CD14-positive monocyte (primary cell): ENCODE measurements around the gene ZFYVE28. TPM values are rescaled to one million over a fixed set of nuclear protein-coding genes. Genes with fewer than 3 reads are reported as not detected.

ENCODE experiments used
- DNase-seq, 3 donors: peaks; one replicate each; pipeline ENCODE4 v3.0.0-alpha.2; 2011 to 2022
- H2AFZ ChIP-seq: 2 replicates; pipeline ENCODE4 v1.6.0; 2012; ENCODE audit warnings: mild to moderate bottlenecking, low read depth, low read length, inconsistent platforms; ENCODE audit not compliant: insufficient read depth, poor library complexity, severe bottlenecking
- H3K27ac ChIP-seq, 2 donors: 1 replicate in 1 of 2; 2 replicates in 1 of 2; pipeline ENCODE4 v1.5.1; 2012 to 2013; ENCODE audit warnings: low read length in 2 of 2, control low read depth in 1 of 2, inconsistent platforms in 1 of 2, low read depth in 1 of 2, mild to moderate bottlenecking in 1 of 2
- H3K27me3 ChIP-seq, 2 donors: one replicate each; pipeline versions ENCODE4 v1.6.0 to v1.6.1; 2011 to 2013; ENCODE audit warnings: low read length in 2 of 2; ENCODE audit not compliant: control insufficient read depth in 2 of 2, insufficient read depth in 2 of 2
- H3K36me3 ChIP-seq, 2 donors: replicated peaks in 1 of 2; 1 replicate in 1 of 2; 2 replicates in 1 of 2; pipeline versions ENCODE4 v1.5.1 to v1.6.1; 2012 to 2013; ENCODE audit warnings: low read length in 2 of 2, control low read depth in 1 of 2, inconsistent platforms in 1 of 2, mild to moderate bottlenecking in 1 of 2; ENCODE audit not compliant: insufficient read depth in 2 of 2, control insufficient read depth in 1 of 2
- H3K4me1 ChIP-seq, 2 donors: 1 replicate in 1 of 2; 2 replicates in 1 of 2; pipeline versions ENCODE4 v1.5.1 to v1.6.1; 2012 to 2013; ENCODE audit warnings: low read length in 2 of 2, control low read depth in 1 of 2, inconsistent platforms in 1 of 2, mild to moderate bottlenecking in 1 of 2, moderate library complexity in 1 of 2; ENCODE audit not compliant: insufficient read depth in 2 of 2, control insufficient read depth in 1 of 2
- H3K4me2 ChIP-seq: replicated peaks from 2 replicates; pipeline ENCODE3; 2012; ENCODE audit warnings: low read length, moderate library complexity, mild to moderate bottlenecking; ENCODE audit not compliant: poor library complexity, severe bottlenecking; ENCODE audit errors: extremely low read depth
- H3K4me3 ChIP-seq, 3 experiments: fragments of 200-600 bp in 1 of 3; sonication (generic) in 1 of 3; replicated peaks in 1 of 3; 1 replicate in 2 of 3; 2 replicates in 1 of 3; pipeline ENCODE4 v1.5.1; 2011 to 2013; ENCODE audit warnings: low read length in 3 of 3, mild to moderate bottlenecking in 3 of 3, control low read depth in 2 of 3, low read depth in 2 of 3, inconsistent platforms in 1 of 3, moderate library complexity in 1 of 3
- H3K79me2 ChIP-seq: 2 replicates; pipeline ENCODE4 v1.6.0; 2012; ENCODE audit warnings: mild to moderate bottlenecking, control low read depth, inconsistent platforms, low read length, moderate library complexity; ENCODE audit not compliant: insufficient read depth
- H3K9ac ChIP-seq: 2 replicates; pipeline ENCODE4 v1.6.0; 2017; ENCODE audit warnings: low read length, mild to moderate bottlenecking; ENCODE audit not compliant: insufficient read depth, poor library complexity, severe bottlenecking
- H3K9me3 ChIP-seq, 2 donors: replicated peaks in 1 of 2; 1 replicate in 1 of 2; 2 replicates in 1 of 2; pipeline versions ENCODE4 v1.5.1 to v1.6.1; 2012 to 2013; ENCODE audit warnings: low read length in 2 of 2, control low read depth in 1 of 2; ENCODE audit not compliant: control insufficient read depth in 1 of 2, insufficient read depth in 1 of 2
- H4K20me1 ChIP-seq: 2 replicates; pipeline ENCODE4 v1.6.0; 2012; ENCODE audit warnings: mild to moderate bottlenecking, low read length, control low read depth, moderate library complexity; ENCODE audit not compliant: insufficient read depth
- H3K27ac Mint-ChIP-seq, 7 donors: one replicate each; pipeline ENCODE4 v1.8.0; 2020; ENCODE audit warnings: mild to moderate bottlenecking in 7 of 7, mixed read lengths in 7 of 7, moderate library complexity in 6 of 7, inconsistent platforms in 2 of 7
- H3K27me3 Mint-ChIP-seq, 3 donors: one replicate each; pipeline ENCODE4 v1.8.0; 2021 to 2022; ENCODE audit warnings: low read depth in 3 of 3, mild to moderate bottlenecking in 3 of 3, mixed read lengths in 3 of 3, moderate library complexity in 3 of 3, inconsistent platforms in 1 of 3
- H3K36me3 Mint-ChIP-seq, 2 donors: one replicate each; pipeline ENCODE4 v1.8.0; 2020; ENCODE audit warnings: mixed read lengths in 2 of 2, inconsistent platforms in 1 of 2, mild to moderate bottlenecking in 1 of 2
- H3K4me1 Mint-ChIP-seq: one replicate; pipeline ENCODE4 v1.8.0; 2020; ENCODE audit warnings: mild to moderate bottlenecking, mixed read lengths
- H3K4me3 Mint-ChIP-seq, 2 donors: one replicate each; pipeline ENCODE4 v1.8.0; 2020; ENCODE audit warnings: mild to moderate bottlenecking in 2 of 2, mixed read lengths in 2 of 2, moderate library complexity in 1 of 2
- H3K9me3 Mint-ChIP-seq, 7 donors: one replicate each; pipeline ENCODE4 v1.8.0; 2020 to 2022; ENCODE audit warnings: mixed read lengths in 7 of 7, mild to moderate bottlenecking in 6 of 7, moderate library complexity in 6 of 7, inconsistent platforms in 2 of 7
- CTCF ChIP-seq: fragments of 200-600 bp; IDR thresholded peaks from one replicate; pipeline ENCODE4 v1.8.0; 2022; ENCODE audit warnings: antibody characterized with exemption, mild to moderate bottlenecking
- WGBS: methylation state at CpG from one replicate; pipeline ENCODE4 v1.1.5; 2013; ENCODE audit warnings: missing lambda C conversion rate; ENCODE audit not compliant: insufficient coverage; 5-methylcytosine and 5-hydroxymethylcytosine counted together
- intact Hi-C, 2 donors: fragments of 100-400 bp; cut with micrococcal nuclease; formaldehyde crosslinking; loops; one replicate each; pipeline versions ENCODE4 v1.15.0 to v1.15.1; 2023
- polyA plus RNA-seq, 3 donors: library from polyadenylated mRNA; depleted of rRNA in 1 of 3; unstranded in 2 of 3; stranded (reverse) in 1 of 3; fragments of 300-500 nt in 2 of 3; fragments of >200 nt in 1 of 3; fragmentation: Illumina TruSeq in 2 of 3; gene quantifications; 1 replicate in 2 of 3; 2 replicates in 1 of 3; pipeline ENCODE4 v1.2.3, GENCODE V29; 2012 to 2021

ZFYVE28 gene
- polyA plus RNA-seq, 3 donors: 1.0 to 4.4 (median 1.1) TPM

GRCh38 chr4:2362266-2363055 is 56.0 kb downstream of the ZFYVE28 start:
- Histone ChIP-seq H3K4me2 (no peak overlapping the region), H3K79me2 (no peaks in the 10 kb centered on the region), H3K36me3 (no peaks in the 10 kb centered on the region), H2AFZ (no peak overlapping the region), H3K4me1 (peaks cover 0 to 4% of the 10 kb centered on the region in 2 donors), H3K9me3 (no peaks in the 10 kb centered on the region), H4K20me1 (no peaks in the 10 kb centered on the region), H3K4me3 (no peak overlapping the region), H3K27me3 (no peaks in the 10 kb centered on the region), H3K27ac (no peak overlapping the region), H3K9ac (no peak overlapping the region)
- H3K27me3 Mint-ChIP-seq: peaks cover 3 to 15% (median 8%) of the 10 kb centered on the region in 3 donors
- WGBS: 92% methylated on average over 9 of the region's 15 CpGs
- no peak overlapping the region for H3K4me3 Mint-ChIP-seq
- DNase-seq: peak in 1 of 3 donors; percentile 2
- no peaks in the 10 kb centered on the region for H3K36me3 Mint-ChIP-seq
- peak overlapping the region in 1 of 7 donors; percentile 75 for H3K27ac Mint-ChIP-seq
- TF ChIP-seq CTCF: no peak
- peaks cover 9% of the 10 kb centered on the region for H3K4me1 Mint-ChIP-seq
- intact Hi-C loops: no loop called here
- peaks cover 0 to 4% (median 0%) of the 10 kb centered on the region in 7 donors for H3K9me3 Mint-ChIP-seq

GRCh38 chr4:2361366-2362265 is 56.8 kb downstream of the ZFYVE28 start:
- H3K9ac ChIP-seq: no peak overlapping the region
- no peak overlapping the region for H3K4me3 Mint-ChIP-seq
- H3K4me1 Mint-ChIP-seq: peaks cover 9% of the 10 kb centered on the region
- H3K27ac Mint-ChIP-seq: no peak overlapping the region
- peaks cover 3 to 15% (median 8%) of the 10 kb centered on the region in 3 donors for H3K27me3 Mint-ChIP-seq
- no peaks in the 10 kb centered on the region for H3K36me3 ChIP-seq
- 95% methylated on average over 20 of the region's 23 CpGs for WGBS
- H3K36me3 Mint-ChIP-seq: no peaks in the 10 kb centered on the region
- H3K79me2 ChIP-seq: no peaks in the 10 kb centered on the region
- no peak overlapping the region for H3K4me3 ChIP-seq
- H3K4me2 ChIP-seq: no peak overlapping the region
- H4K20me1 ChIP-seq: no peaks in the 10 kb centered on the region
- H2AFZ ChIP-seq: no peak overlapping the region
- peak in 1 of 3 donors; percentile 0 for DNase-seq
- no peak for TF ChIP-seq CTCF
- peaks cover 0 to 4% (median 0%) of the 10 kb centered on the region in 7 donors for H3K9me3 Mint-ChIP-seq
- no peak overlapping the region for H3K27ac ChIP-seq
- peaks cover 0 to 4% of the 10 kb centered on the region in 2 donors for H3K4me1 ChIP-seq
- H3K9me3 ChIP-seq: no peaks in the 10 kb centered on the region
- intact Hi-C loops: no loop called here
- no peaks in the 10 kb centered on the region for H3K27me3 ChIP-seq
